Transverse colon (tissue), 4 donors: Measurements from ENCODE around the gene TUBB2B. TPM values are rescaled to one million over a fixed set of nuclear protein-coding genes. Genes with fewer than 3 reads are reported as not detected.

Experiments
- DNase-seq: peaks from one replicate; pipeline ENCODE4 v3.0.0-alpha.2; 2019
- H3K27ac ChIP-seq, 4 donors: fragments of 200-600 bp; sonication (generic); 2 replicates each; pipeline ENCODE4 v1.5.1; 2016 to 2018; ENCODE audit warnings: inconsistent platforms in 4 of 4
- H3K27me3 ChIP-seq: fragments of 200-600 bp; sonication (generic); 2 replicates; pipeline ENCODE4 v1.5.1; 2017; ENCODE audit warnings: inconsistent platforms
- H3K36me3 ChIP-seq, 4 donors: fragments of 200-600 bp; sonication (generic); 2 replicates each; pipeline ENCODE4 v1.5.1; 2017 to 2019; ENCODE audit warnings: inconsistent platforms in 4 of 4
- H3K4me1 ChIP-seq, 4 donors: fragments of 200-600 bp; sonication (generic); 2 replicates each; pipeline ENCODE4 v1.5.1; 2017 to 2020; ENCODE audit warnings: inconsistent platforms in 4 of 4
- H3K4me3 ChIP-seq, 4 donors: fragments of 200-600 bp; sonication (generic); 1 replicate in 1 of 4; 2 replicates in 3 of 4; pipeline versions ENCODE4 v1.5.1 to v1.6.1; 2017 to 2019; ENCODE audit warnings: inconsistent platforms in 4 of 4
- H3K9me3 ChIP-seq, 2 donors: fragments of 200-600 bp; sonication (generic); 2 replicates each; pipeline ENCODE4 v1.5.1; 2017 to 2019; ENCODE audit warnings: inconsistent platforms in 2 of 2
- EP300 ChIP-seq: sonication (generic); formaldehyde crosslinking; IDR thresholded peaks from one replicate; pipeline ENCODE4 v1.6.1; 2017; ENCODE audit warnings: antibody characterized with exemption, low read depth
- POLR2A ChIP-seq: fragments of 450-650 bp; IDR thresholded peaks from one replicate; pipeline ENCODE4 v1.6.1; 2016; ENCODE audit warnings: antibody characterized with exemption, mild to moderate bottlenecking, moderate library complexity
- POLR2AphosphoS5 ChIP-seq, 3 donors: sonication (generic); formaldehyde crosslinking; IDR thresholded peaks; one replicate each; pipeline ENCODE4 v1.6.1; 2016; ENCODE audit warnings: antibody characterized with exemption in 3 of 3
- WGBS, 2 donors: methylation state at CpG; one replicate each; pipeline ENCODE4 v1.1.5; 2018; ENCODE audit warnings: low coverage in 1 of 2; 5-methylcytosine and 5-hydroxymethylcytosine counted together
- in situ Hi-C, 4 donors: fragments of 200-750 bp; cut with MboI; loops; one replicate each; pipeline versions ENCODE4 v1.15.0 to v1.15.1; 2017; ENCODE audit warnings: low sequenced_read_pairs in 3 of 4, low pct_ligation_motif_present in 1 of 4, low pct_unique_long_range_greater_than_20kb in 1 of 4
- intact Hi-C: fragments of 100-400 bp; cut with DNase I; formaldehyde crosslinking; loops from one replicate; pipeline ENCODE4 v1.15.1; 2023; ENCODE audit warnings: low total_unique reads
- total RNA-seq, 4 donors: library from RNA; depleted of rRNA; stranded (reverse); fragments of >200 nt; gene quantifications; one replicate each; pipeline ENCODE4 v1.1.0, GENCODE V29; 2016
- TF ChIP-seq, protein P1 (sequence below), 5 experiments: fragments of 200-600 bp in 3 of 5; fragments of 450-650 bp in 2 of 5; sonication (generic) in 3 of 5; IDR thresholded peaks; 1 replicate in 2 of 5; 2 replicates in 3 of 5; pipeline ENCODE4 v1.5.1; 2016 to 2017; ENCODE audit warnings: antibody characterized with exemption in 5 of 5, inconsistent platforms in 3 of 5, mild to moderate bottlenecking in 2 of 5, moderate library complexity in 1 of 5

TUBB2B gene
- total RNA-seq, 4 donors from 2014 or later, result 2.9 to 14.9 (median 9.4) TPM

- intact Hi-C loops, result no loop called here
- in situ Hi-C loops, result no loop called here
- DNase-seq, result no peak
- TF ChIP-seq EP300 (no peak), POLR2AphosphoS5 (IDR thresholded peaks at IDR 0.05) (no peak), POLR2A (no peak)
- TF ChIP-seq, protein P1, sequence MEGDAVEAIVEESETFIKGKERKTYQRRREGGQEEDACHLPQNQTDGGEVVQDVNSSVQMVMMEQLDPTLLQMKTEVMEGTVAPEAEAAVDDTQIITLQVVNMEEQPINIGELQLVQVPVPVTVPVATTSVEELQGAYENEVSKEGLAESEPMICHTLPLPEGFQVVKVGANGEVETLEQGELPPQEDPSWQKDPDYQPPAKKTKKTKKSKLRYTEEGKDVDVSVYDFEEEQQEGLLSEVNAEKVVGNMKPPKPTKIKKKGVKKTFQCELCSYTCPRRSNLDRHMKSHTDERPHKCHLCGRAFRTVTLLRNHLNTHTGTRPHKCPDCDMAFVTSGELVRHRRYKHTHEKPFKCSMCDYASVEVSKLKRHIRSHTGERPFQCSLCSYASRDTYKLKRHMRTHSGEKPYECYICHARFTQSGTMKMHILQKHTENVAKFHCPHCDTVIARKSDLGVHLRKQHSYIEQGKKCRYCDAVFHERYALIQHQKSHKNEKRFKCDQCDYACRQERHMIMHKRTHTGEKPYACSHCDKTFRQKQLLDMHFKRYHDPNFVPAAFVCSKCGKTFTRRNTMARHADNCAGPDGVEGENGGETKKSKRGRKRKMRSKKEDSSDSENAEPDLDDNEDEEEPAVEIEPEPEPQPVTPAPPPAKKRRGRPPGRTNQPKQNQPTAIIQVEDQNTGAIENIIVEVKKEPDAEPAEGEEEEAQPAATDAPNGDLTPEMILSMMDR (IDR thresholded peaks at IDR 0.05), result no peak
- no peak overlapping the region for H3K27ac ChIP-seq
- H3K4me3 ChIP-seq, result no peak overlapping the region
- no peaks in the 10 kb centered on the region for H3K9me3 ChIP-seq
- H3K27me3 ChIP-seq, result no peaks in the 10 kb centered on the region
- 89 to 100% methylated on average over 2 to 11 of the region's 11 CpGs for WGBS, 2 donors
- peaks cover 0 to 6% (median 2%) of the 10 kb centered on the region in 4 donors for H3K4me1 ChIP-seq
- H3K36me3 ChIP-seq, result peaks cover 0 to 6% (median 2%) of the 10 kb centered on the region in 4 donors
Measured at GRCh38 chr6:3268680-3269079, 41.2 kb upstream of the TUBB2B start.

GRCh38 chr6:3267162-3267561 lies 39.7 kb upstream of the TUBB2B start:
- Histone ChIP-seq H3K27me3 (no peaks in the 10 kb centered on the region), H3K4me1 (peaks cover 0 to 7% (median 3%) of the 10 kb centered on the region in 4 donors), H3K27ac (peak overlapping the region in 1 of 4 donors; percentile 3), H3K36me3 (peaks cover 0 to 3% (median 2%) of the 10 kb centered on the region in 4 donors), H3K9me3 (no peaks in the 10 kb centered on the region), H3K4me3 (no peak overlapping the region)
- no peak for DNase-seq
- TF ChIP-seq POLR2A (no peak), POLR2AphosphoS5 (IDR thresholded peaks at IDR 0.05) (no peak), EP300 (no peak)
- TF ChIP-seq, protein P1 (IDR thresholded peaks at IDR 0.05), result no peak
- in situ Hi-C loops (no loop called here), intact Hi-C loops (no loop called here)
- 64 to 83% methylated on average over 2 to 5 of the region's 5 CpGs for WGBS, 2 donors

DNA sequence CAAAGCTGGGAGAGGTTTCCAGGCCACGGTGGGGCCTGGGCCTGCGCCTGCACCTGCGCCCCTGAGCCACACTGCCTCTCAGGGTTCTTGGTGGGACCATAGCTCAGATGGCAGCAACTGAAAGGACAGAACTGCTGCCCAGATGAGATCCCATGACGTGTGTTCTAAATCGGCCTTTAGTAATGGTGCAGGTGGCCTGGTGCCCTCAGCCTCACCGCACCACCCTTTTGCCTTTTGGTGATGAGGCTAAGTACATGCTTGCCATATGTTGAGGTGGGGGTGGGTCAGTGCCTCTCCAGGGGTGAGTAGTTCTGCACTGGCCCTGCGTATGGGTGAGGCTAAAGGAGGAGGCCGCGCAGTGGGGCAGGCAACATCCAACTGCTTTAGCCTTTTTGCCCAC lies 38.7 kb upstream of the TUBB2B start:
- DNase-seq, result no peak
- WGBS, 2 donors, result 50% methylated on average over 9 of the region's 9 CpGs; no CpG with 5 or more reads in 1 of the 2 donors
- intact Hi-C loops, result no loop called here

GRCh38 chr6:3265671-3266070 lies 38.2 kb upstream of the TUBB2B start:
- Histone ChIP-seq H3K27ac (no peak overlapping the region), H3K36me3 (peaks cover 0 to 3% (median 0%) of the 10 kb centered on the region in 4 donors)
- no peak for TF ChIP-seq POLR2AphosphoS5 (IDR thresholded peaks at IDR 0.05)
- TF ChIP-seq, protein P1 (IDR thresholded peaks at IDR 0.05), result no peak
- no peak for TF ChIP-seq POLR2A
- no peak for TF ChIP-seq EP300

More for the DNA sequence above, 38.7 kb upstream of the TUBB2B start:
- H3K27me3 ChIP-seq, result no peaks in the 10 kb centered on the region
- peaks cover under 1 to 12% (median 6%) of the 10 kb centered on the region in 4 donors for H3K4me1 ChIP-seq
- H3K9me3 ChIP-seq, result no peaks in the 10 kb centered on the region
- in situ Hi-C loops, result no loop called here
- no peak overlapping the region for H3K27ac ChIP-seq
- TF ChIP-seq POLR2A, result no peak
- no peak for TF ChIP-seq EP300
- TF ChIP-seq POLR2AphosphoS5 (IDR thresholded peaks at IDR 0.05), result no peak
- TF ChIP-seq, protein P1 (IDR thresholded peaks at IDR 0.05), result no peak
- H3K36me3 ChIP-seq, result peaks cover 0 to 3% (median 0%) of the 10 kb centered on the region in 4 donors
- H3K4me3 ChIP-seq, result no peak overlapping the region

More at GRCh38 chr6:3265671-3266070, 38.2 kb upstream of the TUBB2B start:
- in situ Hi-C loops, result no loop called here
- no peak for DNase-seq
- H3K4me1 ChIP-seq, result peaks cover 6 to 17% (median 9%) of the 10 kb centered on the region in 4 donors
- 63 to 68% methylated on average over 4 to 9 of the region's 9 CpGs for WGBS, 2 donors
- H3K4me3 ChIP-seq, result no peak overlapping the region
- intact Hi-C loops, result no loop called here
- H3K27me3 ChIP-seq, result no peaks in the 10 kb centered on the region
- no peaks in the 10 kb centered on the region for H3K9me3 ChIP-seq
